A549 treated with DMSO at 1 μM for 4 hours (cell line): ENCODE data around the gene COL24A1. TPM values are rescaled to one million over a fixed set of nuclear protein-coding genes. Genes with fewer than 3 reads are reported as not detected.

Experiments used
- total RNA-seq: library from RNA; stranded (reverse); fragments of 200-300 nt; extraction: Qiagen RNA extraction; gene quantifications from 5 replicates; pipeline ENCODE4 v1.2.3, GENCODE V29; 2022; ENCODE audit warnings: low read depth

COL24A1 gene
- 0.01 to 0.03 TPM (median 0.03 TPM) in 3 of 5 replicates, not detected in the others for total RNA-seq

GRCh38 chr1:86156566-86157455 lies at the start of gene COL24A1:
TSS of gene COL24A1 (minus strand) at chr1:86156772. CDS start at chr1:86156396, 376 bp downstream.

GRCh38 chr1:85707990-85708828 lies 448.4 kb downstream of the COL24A1 start, which contains the start of gene ZNHIT6:
TSS of gene ZNHIT6 (minus strand) at chr1:85708433. CDS start at chr1:85708284, 149 bp downstream.

Other genes starting within 250 kb of the COL24A1 start
- 8.2 to 13.1 TPM (median 9.0 TPM) in 5 replicates for gene ODF2L, start 239.6 kb upstream of the COL24A1 start, total RNA-seq